Testis (tissue), 3 donors: Measurements from ENCODE around the gene DNAJC4. TPM values are rescaled to one million over a fixed set of nuclear protein-coding genes. Genes with fewer than 3 reads are reported as not detected.
A peak's percentile ranks its signal among the peaks of the same experiment; 100 is the strongest.

Experiments
- DNase-seq: peaks from one replicate; pipeline ENCODE4 v3.0.0-alpha.2; 2019
- H3K27ac ChIP-seq, 2 donors: fragments of 200-600 bp; sonication (generic); one replicate each; pipeline ENCODE4 v1.5.1; 2019
- H3K27me3 ChIP-seq: fragments of 200-600 bp; sonication (generic); one replicate; pipeline ENCODE4 v1.5.1; 2019
- H3K36me3 ChIP-seq: fragments of 200-600 bp; sonication (generic); one replicate; pipeline ENCODE4 v1.5.1; 2017; ENCODE audit warnings: low read depth; ENCODE audit errors: missing control alignments
- H3K4me1 ChIP-seq: fragments of 200-600 bp; sonication (generic); one replicate; pipeline ENCODE4 v1.5.1; 2019
- H3K4me3 ChIP-seq, 2 donors: fragments of 200-600 bp; sonication (generic); one replicate each; pipeline ENCODE4 v1.5.1; 2017 to 2019
- H3K9me3 ChIP-seq: fragments of 200-600 bp; sonication (generic); one replicate; pipeline ENCODE4 v1.5.1; 2017
- POLR2A ChIP-seq: fragments of 450-650 bp; IDR thresholded peaks from one replicate; pipeline ENCODE4 v1.6.1; 2017; ENCODE audit warnings: antibody characterized with exemption, mild to moderate bottlenecking, moderate library complexity
- WGBS, 2 donors: methylation state at CpG; one replicate each; pipeline ENCODE4 v1.1.5; 2018; 5-methylcytosine and 5-hydroxymethylcytosine counted together
- intact Hi-C: fragments of 100-400 bp; cut with DNase I; formaldehyde crosslinking; loops from one replicate; pipeline ENCODE4 v1.15.1; 2023; ENCODE audit warnings: low total_unique reads
- polyA plus RNA-seq: library from polyadenylated mRNA; stranded (reverse); fragments of 350-450 nt; fragmentation: Illumina TruSeq; extraction: RNeasy Lipid Tissue Mini Kit (QIAGEN cat#74804); gene quantifications from one replicate; pipeline ENCODE4 v1.2.3, GENCODE V29; 2014; ENCODE audit warnings: low read depth, low replicate concordance; ENCODE audit not compliant: insufficient read depth
- total RNA-seq, 2 donors: library from RNA; depleted of rRNA; stranded (reverse); fragments of >200 nt; gene quantifications; one replicate each; pipeline ENCODE4 v1.2.3, GENCODE V29; 2016
- TF ChIP-seq, protein P1 (sequence below), 3 experiments: fragments of 450-650 bp in 2 of 3; fragments of 200-600 bp in 1 of 3; sonication (generic) in 1 of 3; IDR thresholded peaks; one replicate each; pipeline ENCODE4 v1.5.1; 2016 to 2019; ENCODE audit warnings: antibody characterized with exemption in 3 of 3, mild to moderate bottlenecking in 2 of 3, moderate library complexity in 1 of 3

DNAJC4 gene
- total and polyA plus RNA-seq, 3 donors from 2014 or later = 105 to 303 (median 254) TPM

GRCh38 chr11:64229090-64229743, 1.1 kb upstream of the DNAJC4 start:
- Histone ChIP-seq H3K36me3 (no peaks in the 10 kb centered on the region), H3K4me1 (peaks cover 42% of the 10 kb centered on the region), H3K27me3 (no peaks in the 10 kb centered on the region), H3K4me3 (peak overlapping the region in 1 of 2 donors; percentile 73), H3K9me3 (no peaks in the 10 kb centered on the region), H3K27ac (peak overlapping the region in 1 of 2 donors; percentile 85)
- 87 to 88% methylated on average over 4 to 12 of the region's 12 CpGs for WGBS, 2 donors
- no peak for DNase-seq
- no peak for TF ChIP-seq POLR2A
- TF ChIP-seq, protein P1, sequence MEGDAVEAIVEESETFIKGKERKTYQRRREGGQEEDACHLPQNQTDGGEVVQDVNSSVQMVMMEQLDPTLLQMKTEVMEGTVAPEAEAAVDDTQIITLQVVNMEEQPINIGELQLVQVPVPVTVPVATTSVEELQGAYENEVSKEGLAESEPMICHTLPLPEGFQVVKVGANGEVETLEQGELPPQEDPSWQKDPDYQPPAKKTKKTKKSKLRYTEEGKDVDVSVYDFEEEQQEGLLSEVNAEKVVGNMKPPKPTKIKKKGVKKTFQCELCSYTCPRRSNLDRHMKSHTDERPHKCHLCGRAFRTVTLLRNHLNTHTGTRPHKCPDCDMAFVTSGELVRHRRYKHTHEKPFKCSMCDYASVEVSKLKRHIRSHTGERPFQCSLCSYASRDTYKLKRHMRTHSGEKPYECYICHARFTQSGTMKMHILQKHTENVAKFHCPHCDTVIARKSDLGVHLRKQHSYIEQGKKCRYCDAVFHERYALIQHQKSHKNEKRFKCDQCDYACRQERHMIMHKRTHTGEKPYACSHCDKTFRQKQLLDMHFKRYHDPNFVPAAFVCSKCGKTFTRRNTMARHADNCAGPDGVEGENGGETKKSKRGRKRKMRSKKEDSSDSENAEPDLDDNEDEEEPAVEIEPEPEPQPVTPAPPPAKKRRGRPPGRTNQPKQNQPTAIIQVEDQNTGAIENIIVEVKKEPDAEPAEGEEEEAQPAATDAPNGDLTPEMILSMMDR (IDR thresholded peaks at IDR 0.05) = no peak
- intact Hi-C loops = no loop called here

DNA sequence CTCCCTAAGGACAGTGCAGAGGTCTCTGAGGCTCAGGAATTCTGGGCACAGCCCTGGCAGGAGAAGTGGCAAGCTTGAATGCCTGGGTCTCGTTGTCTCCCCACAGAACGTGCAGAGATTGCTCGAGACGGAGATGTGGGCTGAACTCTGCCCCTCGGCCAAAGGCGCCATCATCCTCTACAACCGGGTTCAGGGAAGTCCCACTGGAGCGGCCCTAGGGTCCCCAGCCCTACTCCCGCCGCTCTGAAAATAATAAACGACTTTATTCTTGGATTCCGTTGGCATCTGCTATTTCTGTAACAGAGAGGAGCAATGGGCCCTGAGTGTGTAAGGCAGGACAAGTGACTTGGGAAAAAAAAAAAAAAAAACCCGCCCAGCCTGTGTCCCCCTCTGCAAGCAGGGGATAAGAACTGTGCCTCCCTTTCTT, 591 bp upstream of the DNAJC4 start:
- TF ChIP-seq POLR2A = no peak
- TF ChIP-seq, protein P1 (IDR thresholded peaks at IDR 0.05) = no peak
- H3K4me3 ChIP-seq = peak overlapping the region; percentile 73 to 74
- peaks cover 41% of the 10 kb centered on the region for H3K4me1 ChIP-seq
- H3K9me3 ChIP-seq = no peaks in the 10 kb centered on the region
- no peaks in the 10 kb centered on the region for H3K27me3 ChIP-seq
- H3K36me3 ChIP-seq = no peaks in the 10 kb centered on the region
- intact Hi-C loops = no loop called here
- peak overlapping the region; percentile 85 to 98 for H3K27ac ChIP-seq
- 8 to 31% methylated on average over 12 to 13 of the region's 13 CpGs for WGBS, 2 donors
- DNase-seq = no peak

GRCh38 chr11:64230985-64231365, 627 bp downstream of the DNAJC4 start:
- intact Hi-C loops = no loop called here
- Histone ChIP-seq H3K4me3 (peak overlapping the region; percentile 73 to 74), H3K4me1 (peaks cover 41% of the 10 kb centered on the region), H3K9me3 (no peaks in the 10 kb centered on the region), H3K27me3 (no peaks in the 10 kb centered on the region), H3K36me3 (no peaks in the 10 kb centered on the region), H3K27ac (peak overlapping the region; percentile 85 to 98)
- TF ChIP-seq, protein P1 (IDR thresholded peaks at IDR 0.05) = no peak
- TF ChIP-seq POLR2A = no peak
- DNase-seq = no peak
- WGBS, 2 donors = 9 to 10% methylated on average over 7 to 8 of the region's 8 CpGs

DNA sequence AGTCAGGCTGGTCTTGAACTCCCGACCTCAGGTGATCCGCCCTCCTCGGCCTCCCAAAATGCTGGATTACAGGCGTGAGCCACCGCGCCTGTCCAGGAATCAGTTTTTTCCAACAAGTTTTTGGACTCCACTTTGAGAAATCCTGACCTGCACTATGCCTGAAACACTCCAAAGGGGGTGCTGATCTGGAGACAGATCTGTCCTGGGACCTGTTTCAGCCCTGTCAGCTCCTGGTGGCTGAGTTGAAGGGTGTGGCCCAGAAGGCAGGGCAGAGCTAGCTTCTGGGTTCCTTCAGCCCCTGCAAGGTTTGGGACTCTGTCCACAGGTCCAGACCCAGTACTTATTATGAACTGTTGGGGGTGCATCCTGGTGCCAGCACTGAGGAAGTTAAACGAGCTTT, 1.2 kb downstream of the DNAJC4 start:
- Histone ChIP-seq H3K27me3 (no peaks in the 10 kb centered on the region), H3K4me1 (peaks cover 40% of the 10 kb centered on the region), H3K9me3 (no peaks in the 10 kb centered on the region), H3K36me3 (no peaks in the 10 kb centered on the region), H3K4me3 (no peak overlapping the region), H3K27ac (no peak overlapping the region)
- DNase-seq = no peak
- 83 to 88% methylated on average over 7 of the region's 7 CpGs for WGBS, 2 donors
- TF ChIP-seq, protein P1 (IDR thresholded peaks at IDR 0.05) = no peak
- no peak for TF ChIP-seq POLR2A
- intact Hi-C loops = no loop called here
